GM19324 (cell line): Measurements from ENCODE around the gene CD59.
A peak's percentile ranks its signal among the peaks of the same experiment; 100 is the strongest.
"Not testable (repeated sequence)": the region's sequence is repeated elsewhere in the genome, so short reads cannot be mapped to it uniquely, and the experiment has no call there.

ENCODE experiments used
- ATAC-seq: cut with Tn5 transposase; IDR thresholded peaks from one replicate; pipeline ENCODE4 v1.9.1; 2021; ENCODE audit warnings: mild to moderate bottlenecking, moderate library complexity; ENCODE audit not compliant: unreplicated experiment, low FRiP score

CD59 gene

DNA sequence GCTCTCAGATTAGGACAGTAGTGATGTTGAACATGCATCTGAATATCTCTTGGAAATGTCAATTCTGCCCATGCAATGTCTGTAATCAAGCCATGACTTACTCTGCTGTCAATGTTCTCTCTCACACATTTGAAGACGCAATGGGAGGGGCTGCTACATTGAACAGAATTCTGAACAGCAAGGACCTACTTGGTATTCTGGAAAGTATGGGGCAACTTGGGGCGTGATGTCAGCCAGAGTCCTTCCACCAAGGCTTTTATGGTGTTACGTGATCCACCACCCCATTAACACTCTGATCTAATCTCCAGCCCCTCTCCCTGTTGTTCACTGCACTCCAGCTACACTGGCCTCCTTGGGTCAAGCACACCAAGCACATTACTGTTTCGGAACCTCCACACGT, 7.1 kb upstream of the CD59 start:
- no peak for ATAC-seq

DNA sequence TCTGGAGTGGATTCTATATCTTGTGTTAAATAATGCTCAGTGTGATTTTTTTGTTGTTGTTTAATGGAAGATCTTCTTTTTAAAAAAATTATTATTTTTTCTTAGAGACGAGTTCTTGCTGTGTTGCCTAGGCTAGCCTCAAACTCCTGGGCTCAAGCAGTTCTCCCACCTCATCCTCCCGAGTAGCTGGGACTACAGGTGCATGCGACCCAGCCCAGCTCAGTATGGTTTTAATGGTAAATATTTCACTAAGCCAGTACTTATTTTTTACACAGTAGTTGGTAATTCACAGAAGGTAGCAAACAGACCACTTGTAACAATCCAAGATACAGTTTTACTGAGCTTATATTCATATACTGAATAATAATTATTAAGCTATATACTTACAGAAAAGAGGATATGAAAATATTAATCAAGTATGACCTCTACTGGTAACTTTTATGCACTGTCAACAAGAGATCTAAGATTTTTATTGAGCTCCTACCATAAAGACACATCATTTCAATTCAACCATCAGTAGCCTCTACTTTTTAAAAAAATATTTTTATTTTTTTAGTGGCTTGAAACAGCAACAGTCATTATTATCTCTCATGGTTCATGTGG, 6.1 kb upstream of the CD59 start:
- ATAC-seq: no peak

DNA sequence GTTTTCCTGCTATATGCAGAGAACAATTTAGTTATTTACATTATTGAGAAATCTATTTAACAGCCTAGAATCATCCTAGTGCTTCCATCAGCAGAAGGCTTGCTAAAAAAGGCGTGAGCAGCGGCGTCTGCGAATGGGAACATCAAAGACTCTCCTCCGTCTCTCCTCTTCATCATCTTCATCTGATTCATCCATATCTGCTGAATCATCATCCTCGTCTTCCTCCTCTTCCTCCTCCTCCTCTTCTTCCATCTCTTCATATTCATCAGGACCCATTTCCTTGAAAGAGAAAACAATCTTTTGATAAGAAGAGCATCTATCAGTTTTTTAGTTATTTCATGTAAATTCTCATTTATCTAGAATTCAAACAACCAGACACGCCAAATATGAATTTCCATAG, 5.6 kb upstream of the CD59 start:
- ATAC-seq: no peak

DNA sequence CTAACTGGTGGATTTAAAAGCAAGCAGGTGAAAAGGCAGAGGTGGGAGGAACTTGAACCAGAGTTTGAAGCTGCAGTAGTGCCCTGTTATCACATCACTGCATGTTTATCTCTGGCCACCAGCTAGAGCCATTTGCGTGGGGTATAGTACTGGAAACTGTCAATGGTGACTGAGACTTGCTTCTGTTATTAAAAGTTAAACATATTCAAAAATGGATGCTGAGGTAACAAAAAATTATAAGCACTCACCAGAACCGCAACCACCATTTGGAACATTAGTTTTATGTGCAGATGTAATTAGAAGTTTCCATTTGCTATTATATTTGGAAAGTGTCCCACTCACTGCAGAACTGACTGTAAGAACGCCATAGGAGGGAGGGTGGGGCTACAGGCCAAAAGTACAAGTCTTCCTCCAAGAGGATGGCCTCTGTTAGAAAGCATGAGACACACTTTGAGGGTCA, 1.2 kb upstream of the CD59 start:
- no peak for ATAC-seq

DNA sequence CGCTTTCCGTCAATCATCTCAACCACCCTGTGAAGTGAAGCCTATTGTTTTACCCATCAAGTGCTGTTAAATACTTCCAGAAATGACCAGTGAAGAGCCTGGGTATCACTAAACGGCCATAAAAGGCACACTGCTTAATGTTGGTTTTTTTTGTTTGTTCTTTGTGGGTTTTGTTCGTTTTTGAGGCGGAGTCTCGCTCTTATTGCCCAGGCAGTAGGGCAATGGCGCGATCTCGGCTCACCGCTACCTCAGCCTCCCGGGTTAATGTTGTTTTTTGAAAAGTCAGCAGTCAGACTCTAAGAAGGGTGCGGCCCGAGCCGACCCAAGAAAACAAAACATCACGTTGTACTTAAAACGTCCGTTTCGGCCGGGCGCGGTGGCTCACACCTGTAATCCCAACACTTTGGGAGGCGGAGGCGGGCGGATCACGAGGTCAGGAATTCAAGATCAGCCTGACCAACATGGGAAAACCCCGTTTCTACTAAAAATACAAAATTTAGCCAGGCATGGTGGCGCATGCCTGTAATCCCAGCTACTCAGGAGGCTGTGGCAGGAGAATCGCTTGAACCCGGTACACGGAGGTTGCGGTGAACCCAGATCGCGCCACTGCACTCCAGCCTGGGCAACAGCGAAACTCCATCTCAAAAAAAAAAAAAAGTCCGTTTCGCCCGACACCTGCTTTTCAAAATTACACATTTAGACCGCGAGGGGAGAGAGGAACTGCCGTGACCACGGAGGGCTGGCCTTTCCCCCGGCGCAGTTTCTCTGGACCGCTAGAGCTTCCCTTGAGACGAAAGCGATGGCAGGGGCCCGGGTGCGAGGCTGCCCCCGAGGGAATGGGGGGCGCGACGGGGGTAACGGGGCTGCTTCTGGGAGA, 714 bp downstream of the CD59 start:
- ATAC-seq: peak; percentile 50

DNA sequence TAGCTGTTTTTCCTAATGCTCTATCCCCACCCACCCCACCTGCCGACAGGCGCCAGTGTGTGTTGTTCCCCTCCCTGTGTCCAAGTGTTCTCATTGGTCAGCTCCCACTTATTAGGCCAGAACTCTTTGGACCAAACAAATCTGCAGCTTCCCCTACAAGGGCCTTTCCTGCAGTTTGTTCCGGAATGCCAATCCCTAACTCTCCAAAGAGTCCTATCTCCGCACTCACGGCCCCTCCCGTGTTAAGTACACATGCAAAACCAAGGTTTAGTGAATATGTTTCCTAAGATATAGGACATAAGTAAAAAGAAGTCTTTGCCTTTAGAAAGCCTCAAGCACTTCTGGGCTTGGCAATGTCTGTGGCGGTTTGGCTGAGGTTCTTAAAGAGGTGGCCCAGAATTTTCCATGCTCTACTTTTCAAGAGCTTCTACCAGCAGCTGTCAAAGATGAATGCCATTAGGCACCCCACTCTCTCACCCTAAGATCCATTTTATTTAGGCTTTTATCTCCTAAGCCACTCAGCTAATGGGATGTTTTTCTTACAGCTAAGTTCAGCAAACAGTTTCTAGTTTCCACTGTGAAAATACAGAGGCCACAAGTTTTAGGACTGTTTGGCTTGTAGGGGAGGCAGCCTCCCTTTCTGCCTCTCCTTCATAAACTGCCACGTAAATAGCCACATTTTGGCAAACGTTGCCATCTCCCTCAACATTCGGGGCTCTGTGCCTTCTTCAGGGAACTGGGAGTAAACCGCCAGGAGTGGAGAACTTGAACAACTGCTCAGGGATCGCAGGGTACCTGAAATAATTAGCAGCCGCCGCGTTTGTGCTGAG, 1.6 kb downstream of the CD59 start:
- ATAC-seq: no peak

DNA sequence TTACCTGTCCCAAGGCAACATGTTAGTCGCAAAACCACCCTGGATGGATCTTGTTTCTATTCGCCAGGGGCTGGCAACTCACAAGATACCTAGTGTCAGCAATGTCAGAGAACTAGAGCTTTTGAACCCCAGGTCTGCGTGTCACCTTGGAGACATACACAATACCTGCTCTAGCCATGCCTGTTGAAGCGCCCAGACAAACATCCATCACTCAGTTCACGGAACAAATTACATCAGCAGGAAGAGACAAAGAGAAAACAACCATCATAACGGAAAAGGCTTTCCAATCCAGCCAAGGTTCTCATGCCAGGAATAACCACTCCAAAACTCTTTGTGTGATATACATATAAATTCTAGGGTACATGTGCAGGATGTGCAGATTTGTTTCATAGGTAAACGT, 2.2 kb downstream of the CD59 start:
- no peak for ATAC-seq

DNA sequence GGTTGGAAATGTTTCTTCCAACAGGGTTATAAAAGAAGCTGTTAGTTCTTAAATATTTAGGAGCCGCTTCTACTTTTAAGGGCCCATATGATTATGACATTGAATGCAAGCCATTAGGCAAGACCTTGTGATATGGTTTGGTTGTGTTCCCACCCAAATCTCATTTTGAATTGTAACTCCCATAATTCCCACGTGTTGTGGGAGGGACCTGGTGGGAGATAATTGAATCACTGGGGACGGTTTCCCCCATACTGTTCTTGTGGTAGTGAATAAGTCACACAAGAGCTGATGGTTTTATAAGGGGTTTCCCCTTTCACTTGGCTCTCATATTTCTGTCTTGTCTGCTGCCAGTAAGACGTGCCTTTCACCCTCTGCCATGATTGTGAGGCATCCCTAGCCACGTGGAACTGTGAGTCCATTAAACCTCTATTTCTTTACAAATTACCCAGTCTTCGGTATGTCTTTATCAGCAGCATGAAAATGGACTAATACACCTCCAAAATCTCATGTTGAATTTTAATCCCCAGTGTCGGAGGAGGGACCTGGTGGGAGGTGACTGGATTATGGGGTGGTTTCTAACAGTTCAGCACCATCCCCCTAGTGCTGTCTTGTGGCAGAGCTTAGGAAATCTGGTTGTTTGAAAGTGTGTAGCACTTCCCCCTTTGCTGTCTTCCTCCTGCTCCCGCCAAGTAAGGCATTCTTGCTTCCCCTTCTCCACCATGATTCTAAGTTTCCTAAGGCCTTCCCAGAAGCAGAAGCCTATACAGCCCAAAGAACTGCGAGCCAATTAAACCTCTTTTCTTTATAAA, 4.3 kb downstream of the CD59 start:
- no peak for ATAC-seq

DNA sequence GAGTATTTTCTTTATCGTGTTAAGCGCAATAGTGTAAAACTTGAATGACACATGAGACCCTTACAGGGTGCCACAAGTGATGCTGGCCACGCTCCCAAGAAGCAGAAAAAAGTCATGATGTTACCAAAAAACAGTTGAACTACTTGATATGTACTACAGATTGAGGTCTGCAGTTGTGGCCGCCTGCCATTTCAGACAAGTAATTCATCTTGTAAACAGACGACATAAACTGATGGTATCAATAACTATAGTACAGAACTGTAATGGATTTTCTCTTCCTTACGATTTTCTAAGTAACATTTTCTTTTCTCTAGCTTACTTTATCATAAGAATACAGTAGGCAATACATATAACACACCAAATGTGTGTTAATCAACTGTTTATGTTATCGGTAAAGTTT, 5.5 kb downstream of the CD59 start:
- no peak for ATAC-seq

DNA sequence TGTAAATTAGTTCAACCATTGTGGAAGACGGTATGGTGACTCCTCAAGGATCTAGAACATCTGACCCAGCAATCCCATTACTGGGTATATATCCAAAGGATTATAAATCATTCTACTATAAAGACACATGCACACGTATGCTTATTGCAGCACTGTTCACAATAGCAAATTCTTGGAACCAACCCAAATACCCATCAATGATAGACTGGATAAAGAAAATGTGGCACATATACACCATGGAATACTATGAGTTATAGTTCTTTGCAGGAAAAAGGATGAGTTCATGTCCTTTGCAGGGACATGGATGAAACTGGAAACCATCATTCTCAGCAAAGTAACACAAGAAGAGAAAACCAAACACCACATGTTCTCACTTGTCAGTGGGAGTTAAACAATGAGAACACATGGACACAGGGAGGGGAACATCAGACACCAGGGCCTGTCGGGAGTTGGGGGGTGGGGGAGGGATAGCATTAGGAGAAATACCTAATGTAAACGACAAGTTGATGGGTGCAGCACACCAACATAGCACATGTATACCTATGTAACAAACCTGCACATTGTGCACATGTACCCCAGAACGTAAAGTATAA, 7.1 kb downstream of the CD59 start:
- ATAC-seq: not testable (repeated sequence)

DNA sequence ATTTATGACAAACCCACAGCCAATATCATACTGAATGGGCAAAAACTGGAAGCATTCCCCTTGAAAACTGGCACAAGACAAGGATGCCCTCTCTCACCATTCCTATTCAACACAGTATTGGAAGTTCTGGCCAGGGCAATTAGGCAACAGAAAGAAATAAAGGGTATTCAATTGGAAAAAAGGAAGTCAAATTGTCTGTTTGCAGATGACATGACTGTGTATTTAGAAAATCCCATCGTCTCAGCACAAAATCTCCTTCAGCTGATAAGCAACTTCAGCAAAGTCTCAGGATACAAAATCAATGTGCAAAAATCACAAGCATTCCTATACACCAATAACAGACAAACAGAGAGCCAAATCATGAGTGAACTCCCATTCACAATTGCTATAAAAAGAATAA, 8.7 kb downstream of the CD59 start:
- ATAC-seq: not testable (repeated sequence)

DNA sequence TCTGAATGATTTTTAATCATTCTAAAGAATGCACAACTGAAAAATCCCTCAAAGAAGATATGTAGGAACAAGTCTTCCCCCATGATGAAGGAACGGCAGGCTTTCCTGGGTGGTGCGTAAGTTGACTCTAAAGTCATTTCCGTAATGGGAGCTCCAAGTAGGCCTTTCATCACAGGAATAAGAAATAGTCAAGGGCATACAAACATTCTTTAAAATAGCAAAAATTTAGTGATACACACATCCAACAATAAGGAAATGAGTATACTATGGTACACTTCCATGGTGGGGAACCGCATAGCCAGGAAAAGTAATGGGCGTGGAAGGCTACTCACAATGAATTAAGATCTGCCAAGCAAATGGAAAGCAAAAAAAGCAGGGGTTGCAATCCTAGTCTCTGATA, 10.7 kb downstream of the CD59 start:
- no peak for ATAC-seq

DNA sequence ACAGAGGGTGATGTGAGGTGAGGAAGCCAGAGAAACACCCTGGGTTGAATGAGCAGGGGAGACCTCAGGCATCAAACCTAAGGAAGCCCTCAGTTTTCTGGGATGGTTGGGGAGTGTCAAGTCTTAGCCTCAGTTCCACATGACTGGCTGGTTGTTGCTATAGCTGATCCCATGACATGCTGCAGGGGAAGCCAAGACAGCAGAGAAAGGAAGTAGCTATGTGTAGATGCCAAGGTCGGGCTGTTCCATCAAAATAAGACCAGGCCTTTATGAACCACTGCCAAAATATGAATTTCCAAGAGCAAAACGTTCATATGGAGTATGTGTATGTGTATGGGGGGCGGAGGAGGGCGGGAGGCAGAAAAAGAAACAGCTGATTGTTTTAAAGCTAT, 11.6 kb downstream of the CD59 start:
- ATAC-seq: no peak

DNA sequence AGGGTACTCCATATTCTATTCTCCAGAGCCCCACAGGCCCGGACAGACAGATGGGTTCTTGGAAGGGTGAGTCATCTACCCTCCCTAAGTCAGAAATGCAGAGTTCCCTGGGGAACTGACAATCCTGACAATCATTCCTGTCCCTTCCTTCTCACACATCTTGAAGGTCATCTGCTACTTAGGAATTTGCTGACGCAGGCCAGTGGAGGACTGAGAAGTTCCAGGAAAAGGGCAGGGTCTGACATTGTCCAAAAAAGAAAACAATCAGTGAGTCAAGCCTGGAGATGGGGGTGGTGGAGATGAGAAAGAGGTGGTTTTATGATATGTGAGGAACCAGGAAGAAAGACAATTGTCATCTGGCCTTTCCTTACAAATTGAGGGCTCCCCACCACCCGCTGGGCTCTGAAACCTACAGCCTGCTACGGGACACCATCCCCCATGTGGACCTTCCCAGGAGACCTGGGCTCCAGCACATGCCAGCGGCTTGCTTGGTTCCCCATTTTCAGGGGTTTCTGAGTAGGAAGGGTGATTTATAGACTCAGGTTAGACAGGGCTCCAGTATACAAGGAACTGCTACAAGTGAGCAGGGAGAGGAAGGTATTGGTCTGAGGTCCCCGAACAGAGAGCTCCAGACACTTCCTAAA, 12.9 kb downstream of the CD59 start:
- no peak for ATAC-seq

DNA sequence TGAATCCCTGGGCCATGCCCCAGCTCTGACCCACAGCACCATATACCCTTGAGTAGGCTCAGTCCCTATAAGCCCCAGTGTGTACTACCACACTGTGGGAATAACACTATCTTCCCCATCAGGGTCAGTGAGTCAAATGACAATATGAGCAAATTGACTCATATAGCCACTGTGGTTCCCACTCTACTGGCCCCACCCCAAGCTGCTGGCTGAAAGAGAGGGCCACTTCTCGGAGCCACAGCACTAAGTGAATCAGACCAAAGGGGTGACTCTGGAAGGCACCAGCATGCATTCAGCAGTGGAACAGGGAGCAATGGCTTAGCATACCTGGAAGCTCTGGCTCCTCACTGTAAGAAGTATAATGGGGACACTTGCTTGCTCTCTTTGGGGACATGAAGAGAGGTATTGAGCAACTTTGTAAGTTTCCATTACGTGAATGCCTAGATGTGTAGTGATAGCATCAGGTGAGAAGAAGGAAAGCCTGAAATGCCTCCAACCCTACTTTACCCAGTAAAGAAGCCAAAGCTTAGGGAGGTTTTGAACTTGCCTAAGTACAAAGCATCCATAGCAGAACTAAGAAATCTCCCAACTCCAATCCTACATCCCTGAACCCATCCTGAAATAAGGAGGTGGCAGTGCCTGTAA, 13.5 kb downstream of the CD59 start:
- ATAC-seq: no peak

DNA sequence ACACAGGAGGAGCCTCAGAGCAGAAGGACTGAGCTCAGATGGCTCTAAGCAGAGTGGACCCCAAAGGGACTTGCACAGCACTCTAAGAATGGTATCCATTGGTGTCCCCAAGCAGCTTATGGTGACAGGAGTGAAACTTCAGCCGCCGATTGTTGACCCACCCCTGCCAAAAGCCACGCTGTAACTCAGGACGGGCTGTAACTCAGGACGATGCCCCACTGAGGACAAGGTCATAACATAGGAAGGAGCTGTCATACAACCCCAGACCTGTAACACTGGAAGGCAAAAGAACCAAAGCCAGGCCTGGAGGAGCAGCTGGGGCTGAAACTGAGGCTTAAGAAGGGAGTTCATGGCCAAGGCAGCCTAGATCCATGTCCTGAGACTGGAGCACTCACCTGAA, 14.2 kb downstream of the CD59 start:
- no peak for ATAC-seq

DNA sequence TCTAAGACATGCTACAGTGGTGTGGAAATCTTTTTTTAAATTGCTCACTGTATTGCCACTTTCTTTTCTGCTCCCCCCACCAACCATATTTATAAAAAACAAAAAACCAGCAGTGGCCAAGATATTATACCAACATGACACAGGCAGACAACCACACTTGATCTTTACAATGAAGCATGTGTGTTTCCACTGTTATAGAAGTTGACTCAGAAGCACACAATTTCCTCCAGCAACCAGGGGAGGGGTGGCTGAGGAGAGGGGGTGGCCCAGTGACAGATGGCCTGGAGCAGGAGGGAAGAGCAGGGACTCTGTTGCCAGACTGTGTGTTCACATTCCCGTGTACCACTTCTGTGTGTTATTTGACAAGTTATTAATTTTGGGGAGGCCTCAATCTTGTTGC, 14.8 kb downstream of the CD59 start:
- no peak for ATAC-seq

DNA sequence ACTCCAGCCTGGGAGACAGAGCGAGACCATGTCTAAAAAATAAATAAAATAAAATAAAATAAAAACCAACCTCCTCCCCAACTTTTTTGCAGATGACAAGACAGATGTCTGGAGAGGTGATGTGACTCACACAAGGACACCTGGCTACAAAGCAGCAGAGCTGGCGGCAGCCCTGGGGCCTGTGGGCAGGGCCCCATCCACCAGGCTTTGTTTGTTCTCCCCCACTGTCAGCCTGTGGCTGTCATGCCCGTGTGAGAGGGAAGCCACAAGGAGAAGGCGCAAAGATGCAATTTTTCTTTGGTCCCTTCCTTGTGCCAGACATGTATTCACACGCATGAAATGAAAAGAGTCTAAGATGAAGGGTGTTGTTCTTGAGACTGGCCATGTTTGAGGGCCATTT, 16.6 kb downstream of the CD59 start:
- no peak for ATAC-seq

DNA sequence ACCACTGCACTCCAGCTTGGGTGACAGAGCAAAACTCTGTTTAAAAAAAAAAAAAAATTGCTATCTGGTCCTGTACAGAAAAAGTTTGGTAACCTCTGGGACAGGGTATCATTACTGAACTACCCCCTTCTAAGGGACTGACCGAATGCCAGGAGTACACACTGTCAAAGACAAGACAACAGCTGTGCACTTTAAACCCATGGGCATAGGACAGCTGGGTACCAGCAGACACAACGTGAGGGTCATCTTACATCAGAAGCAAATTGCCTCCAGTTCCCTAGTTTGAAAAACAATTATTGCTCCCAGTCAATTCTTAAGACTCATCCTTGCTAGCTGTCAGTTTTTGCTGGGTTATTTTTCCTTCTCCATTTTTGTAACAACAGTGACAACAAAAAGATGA, 17.8 kb downstream of the CD59 start:
- no peak for ATAC-seq
